ENCODE results near the gene SBNO2.

SBNO2 gene

DNA sequence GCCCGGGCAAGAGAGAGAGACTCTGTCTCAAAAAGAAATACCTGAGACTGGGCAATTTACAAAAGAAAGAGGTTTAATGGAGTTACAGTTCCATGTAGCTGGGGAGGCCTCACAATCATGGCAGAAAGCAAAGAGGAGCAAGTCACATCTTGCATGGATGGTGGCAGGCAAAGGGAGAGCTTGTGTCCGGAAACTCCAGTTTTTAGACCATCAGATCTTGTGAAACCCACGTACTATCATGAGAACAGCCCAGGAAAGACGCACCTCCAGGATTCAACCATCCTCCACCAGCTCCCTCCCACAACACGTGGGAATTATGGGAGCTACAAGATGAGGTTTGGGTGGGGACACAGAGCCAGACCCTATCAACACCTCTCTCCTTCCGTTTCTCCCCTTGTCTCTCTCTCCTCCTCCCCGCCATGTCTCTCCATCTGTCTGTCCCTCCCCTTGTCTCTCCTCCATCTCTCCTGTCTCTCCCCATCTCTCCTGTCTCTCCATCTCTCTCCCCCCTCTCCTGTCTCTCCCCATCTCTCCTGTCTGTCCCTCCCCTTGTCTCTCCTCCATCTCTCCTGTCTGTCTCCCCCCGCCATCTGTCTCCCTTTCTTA is 88.9 kb downstream of the SBNO2 start:
- DNase-seq: no peak

DNA sequence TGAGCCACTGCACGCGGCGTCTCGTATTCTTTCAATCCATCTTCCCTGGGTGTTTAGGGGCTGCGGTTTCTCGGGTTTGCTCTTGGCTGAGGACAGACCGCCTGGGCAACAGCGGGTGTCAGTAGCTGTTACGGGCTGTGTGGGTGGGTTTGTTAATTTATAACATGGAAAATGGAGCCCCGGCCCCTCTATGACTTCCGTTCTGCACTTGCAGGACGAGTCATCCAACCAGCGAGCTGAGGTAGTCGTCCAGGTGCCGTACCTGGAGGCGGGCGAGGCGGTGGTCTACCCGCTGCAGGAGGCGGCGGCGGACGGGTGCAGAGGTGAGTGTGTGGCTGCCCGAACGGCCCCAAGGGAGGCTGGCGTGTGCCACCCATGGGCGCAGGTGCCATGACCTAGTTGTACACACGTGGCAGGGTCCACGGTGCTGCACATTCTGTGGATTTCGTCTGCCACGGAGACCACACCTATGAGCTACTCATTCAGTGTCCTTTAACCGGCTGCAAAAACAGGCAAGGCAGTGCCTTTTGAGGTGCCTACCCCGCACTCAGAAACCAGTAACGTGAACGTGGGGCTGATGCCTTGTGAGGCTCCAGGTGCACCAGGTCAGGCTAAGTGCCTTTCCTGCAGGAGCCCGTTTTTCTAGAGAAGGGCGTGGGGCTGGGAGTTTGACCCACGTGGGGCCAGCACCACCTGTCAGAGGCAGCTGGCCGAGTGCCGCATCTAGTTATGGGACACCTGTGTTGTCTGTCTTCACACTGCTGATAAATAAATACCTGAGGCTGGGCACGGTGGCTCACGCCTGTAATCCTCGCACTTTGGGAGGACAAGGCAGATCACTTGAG is 89.8 kb downstream of the SBNO2 start:
- no peak for DNase-seq

DNA sequence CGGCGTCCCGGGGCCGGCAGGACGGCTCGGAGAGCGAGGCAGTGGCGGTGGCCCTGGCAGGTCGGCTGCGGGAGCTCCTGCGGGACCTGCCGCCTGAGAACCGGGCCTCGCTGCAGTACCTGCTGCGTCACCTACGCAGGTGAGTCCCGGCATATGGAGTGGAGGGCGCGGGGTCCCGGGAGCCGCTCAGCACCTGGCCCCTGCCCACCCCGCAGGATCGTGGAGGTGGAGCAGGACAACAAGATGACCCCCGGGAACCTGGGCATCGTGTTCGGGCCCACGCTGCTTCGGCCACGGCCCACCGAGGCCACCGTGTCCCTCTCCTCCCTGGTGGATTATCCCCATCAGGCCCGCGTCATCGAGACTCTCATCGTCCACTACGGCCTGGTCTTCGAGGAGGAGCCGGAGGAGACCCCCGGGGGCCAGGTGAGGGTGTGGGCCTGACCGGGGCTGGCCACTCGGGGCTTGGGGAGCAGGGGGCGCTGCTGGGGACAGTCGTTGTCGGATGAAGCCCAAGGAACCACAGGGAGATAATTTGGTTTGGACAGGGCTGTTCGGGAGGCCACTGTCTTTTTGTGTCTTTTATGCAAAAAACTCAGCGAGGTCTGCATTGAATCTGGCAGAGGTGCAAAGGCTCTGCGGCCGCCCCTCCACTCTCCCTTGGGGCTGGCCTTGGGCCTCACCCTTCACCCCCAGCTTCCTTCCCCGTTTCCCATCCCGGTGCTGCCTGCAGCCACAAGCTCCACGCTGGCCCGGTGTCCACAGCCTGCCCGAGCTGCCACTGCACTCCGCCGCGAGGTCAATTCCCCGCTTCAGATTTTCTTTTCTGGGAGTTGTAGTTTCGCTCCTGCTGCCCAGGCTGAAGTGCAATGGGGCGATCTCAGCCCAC is 90.9 kb downstream of the SBNO2 start:
- no peak for DNase-seq

DNA sequence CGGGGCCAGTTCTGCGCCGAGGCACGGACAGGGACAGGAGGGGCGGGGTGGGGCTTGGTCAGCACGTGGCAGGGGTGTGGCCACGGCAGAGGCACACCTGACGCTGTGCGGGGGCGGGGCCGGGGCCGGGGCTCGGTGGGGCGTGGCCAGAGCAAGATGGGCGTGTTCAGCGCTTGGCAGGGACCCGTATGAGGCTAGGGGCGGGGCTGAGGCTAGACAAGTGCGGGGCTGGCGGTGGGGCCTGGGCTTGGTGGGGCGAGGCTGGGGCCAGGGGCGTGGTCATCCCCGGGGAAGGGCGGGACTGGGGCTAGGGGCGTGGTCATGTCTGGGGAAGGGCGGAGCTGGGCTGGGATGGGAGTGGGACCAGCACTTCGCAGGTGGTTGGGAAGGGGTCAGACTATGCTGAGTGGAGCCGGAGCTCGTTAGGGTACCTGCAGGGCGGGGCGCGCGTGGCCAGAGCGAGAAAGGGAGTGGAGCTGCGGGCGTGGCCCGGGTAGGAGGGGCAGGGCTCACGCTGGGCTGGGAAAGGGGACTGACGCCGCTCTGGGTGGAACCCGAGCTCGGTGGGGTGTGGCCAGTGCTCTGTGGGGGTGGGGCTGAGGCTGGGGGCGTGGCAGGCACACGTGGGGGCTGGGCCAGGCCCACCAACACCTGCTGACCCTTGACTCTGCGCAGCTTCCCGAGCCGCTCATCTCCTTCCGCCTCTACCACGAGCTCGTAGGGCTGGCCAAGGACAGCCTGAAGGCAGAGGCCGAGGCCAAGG is 91.7 kb downstream of the SBNO2 start:
- DNase-seq: peak; percentile 92

DNA sequence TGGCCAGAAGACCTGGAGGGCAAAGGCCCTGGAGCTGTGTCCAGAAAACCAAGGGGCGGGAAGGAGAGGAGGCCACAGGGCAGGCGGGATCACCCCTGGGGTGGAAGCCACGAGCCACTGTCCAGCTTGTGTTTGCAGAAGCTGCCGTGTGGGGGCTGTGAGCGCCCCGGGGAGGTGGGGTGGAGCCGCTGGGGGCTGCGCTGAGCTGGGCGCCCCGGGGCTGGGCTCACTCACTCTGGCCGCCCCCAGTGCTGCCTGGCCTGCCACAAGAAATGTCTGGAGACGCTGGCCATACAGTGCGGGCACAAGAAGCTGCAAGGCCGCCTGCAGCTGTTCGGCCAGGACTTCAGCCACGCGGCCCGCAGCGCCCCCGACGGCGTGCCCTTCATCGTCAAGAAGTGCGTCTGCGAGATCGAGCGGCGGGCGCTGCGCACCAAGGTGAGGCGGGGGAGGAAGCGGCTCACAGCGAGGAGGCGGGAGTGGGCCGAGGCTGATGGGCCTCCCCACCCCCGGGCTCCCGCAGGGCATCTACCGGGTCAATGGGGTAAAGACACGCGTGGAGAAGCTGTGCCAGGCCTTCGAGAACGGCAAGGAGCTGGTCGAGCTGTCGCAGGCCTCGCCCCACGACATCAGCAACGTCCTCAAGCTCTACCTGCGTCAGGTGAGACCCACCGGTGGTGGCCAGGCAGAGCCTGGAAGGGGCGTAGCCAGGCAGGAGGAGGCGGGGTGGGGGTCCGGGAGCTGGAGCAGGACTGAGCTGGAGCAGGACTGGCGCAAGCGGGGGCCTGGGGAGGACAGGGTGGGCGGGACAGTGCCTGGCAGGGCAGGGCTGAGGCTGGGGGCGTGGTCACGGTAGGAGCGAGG is 92.5 kb downstream of the SBNO2 start:
- no peak for DNase-seq

DNA sequence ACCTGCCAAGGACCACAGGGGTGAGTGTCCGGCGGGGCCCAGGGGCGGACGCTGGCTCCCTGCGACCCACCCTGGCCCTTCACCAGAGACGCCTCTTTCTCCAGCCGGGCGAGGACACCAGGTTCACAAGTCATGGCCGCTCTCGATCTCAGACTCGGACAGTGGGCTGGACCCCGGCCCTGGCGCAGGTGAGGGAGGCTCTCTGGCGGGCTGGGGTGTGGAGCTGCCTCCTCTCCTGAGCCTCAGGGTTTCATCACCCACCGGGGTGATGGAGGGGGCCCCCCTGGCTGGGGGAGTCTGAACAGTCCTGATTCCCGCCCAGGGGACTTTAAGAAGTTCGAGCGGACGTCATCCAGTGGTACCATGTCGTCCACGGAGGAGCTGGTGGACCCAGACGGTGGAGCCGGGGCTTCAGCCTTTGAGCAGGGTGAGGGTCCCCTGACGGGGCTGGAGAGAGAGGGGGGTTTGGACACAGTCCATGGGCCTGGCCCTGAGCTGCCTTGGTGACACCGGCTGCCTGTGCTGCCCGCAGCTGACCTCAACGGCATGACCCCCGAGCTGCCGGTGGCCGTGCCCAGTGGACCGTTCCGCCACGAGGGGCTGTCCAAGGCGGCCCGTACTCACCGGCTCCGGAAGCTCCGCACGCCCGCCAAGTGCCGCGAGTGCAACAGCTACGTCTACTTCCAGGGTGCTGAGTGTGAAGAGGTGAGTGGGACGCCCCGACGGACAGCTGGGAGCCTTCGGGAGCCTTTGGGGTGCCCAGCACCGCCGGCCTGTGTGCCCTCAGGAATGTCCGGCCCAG is 93.5 kb downstream of the SBNO2 start:
- no peak for DNase-seq

DNA sequence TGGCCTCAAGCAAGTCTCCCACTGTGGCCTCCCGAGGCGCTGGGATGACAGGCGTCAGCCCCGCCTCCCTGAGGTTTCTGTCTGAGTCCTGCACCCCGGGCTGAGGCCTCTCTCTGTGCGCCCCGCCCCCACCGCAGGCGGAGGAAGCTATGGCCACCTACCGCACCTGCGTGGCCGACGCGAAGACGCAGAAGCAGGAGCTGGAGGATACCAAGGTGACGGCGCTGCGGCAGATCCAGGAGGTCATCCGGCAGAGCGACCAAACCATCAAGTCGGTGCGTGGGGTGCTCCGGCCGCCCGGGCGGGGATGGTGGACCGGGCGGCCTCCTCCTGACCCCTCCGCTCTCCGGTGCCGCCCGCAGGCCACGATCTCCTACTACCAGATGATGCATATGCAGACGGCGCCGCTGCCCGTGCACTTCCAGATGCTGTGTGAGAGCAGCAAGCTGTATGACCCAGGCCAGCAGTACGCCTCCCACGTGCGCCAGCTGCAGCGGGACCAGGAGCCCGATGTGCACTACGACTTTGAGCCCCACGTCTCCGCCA is 94.4 kb downstream of the SBNO2 start:
- no peak for DNase-seq

DNA sequence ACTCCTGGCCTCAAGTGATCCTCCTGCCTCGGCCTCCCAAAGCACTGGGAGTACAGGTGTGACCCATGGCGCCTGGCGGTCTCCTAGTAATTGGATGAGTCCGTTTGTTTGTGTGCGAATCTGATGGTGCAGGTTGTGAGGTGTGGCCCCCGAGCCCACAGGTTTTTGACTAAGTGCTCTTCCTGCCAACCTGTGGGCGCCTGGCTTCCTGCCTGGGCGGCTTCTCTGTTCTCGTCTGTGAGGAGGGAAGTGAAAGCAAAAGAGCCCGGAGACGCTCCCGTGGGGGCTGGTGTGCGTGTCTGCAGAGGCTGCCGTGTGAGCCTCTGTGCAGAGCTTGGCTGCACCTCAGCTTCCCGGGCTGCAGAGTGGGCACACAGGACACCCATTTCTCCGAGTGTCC is 97.1 kb downstream of the SBNO2 start:
- peak; percentile 84 for DNase-seq

DNA sequence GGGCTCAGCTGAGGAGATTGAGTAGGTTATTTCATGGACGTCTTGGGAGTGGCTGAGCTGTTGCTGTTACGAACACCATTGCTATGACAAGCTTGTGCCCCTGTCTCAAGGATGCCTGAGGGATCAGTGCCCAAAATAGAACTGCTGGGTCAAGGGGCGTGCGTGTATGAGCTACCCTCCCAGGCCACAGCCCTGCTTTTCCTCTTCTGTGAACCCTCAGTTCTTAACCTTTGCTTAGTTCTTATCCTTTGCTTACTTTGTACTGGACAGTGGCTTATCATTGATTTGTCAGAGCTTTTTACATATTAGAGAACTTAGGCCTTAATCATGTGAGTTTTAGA is 98.1 kb downstream of the SBNO2 start:
- no peak for DNase-seq

DNA sequence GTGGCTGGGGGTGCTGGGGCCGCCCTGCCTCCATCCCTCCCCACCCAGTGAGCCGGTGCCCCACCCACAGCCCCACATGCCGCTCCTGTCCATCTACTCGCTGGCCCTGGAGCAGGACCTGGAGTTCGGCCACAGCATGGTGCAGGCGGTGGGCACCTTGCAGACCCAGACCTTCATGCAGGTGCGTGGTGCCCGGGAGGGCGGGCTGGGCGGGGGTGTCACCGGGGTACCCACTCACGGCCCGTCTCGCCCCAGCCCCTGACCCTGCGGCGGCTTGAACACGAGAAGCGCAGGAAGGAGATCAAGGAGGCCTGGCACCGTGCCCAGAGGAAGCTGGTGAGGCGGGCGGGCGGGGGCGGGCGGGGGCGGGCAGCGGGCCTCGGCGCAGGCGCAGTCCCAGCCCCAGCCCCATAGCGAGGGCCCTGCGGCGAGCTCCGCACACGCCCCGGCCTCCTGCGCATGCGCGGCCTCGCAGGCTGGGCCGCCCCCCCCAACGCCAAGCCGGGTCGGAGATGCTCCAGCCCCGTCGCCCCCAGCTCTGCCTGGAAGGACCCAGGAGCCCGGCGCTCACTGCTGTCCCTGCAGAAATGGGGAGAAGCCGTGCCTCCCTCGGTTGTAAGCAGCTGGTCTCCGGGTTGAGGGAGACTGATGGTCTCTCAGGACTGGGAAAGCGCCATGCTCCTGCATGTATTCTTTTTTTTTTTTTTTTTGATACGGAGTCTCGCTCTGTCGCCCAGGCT is 99.4 kb downstream of the SBNO2 start:
- DNase-seq: peak; percentile 97

DNA sequence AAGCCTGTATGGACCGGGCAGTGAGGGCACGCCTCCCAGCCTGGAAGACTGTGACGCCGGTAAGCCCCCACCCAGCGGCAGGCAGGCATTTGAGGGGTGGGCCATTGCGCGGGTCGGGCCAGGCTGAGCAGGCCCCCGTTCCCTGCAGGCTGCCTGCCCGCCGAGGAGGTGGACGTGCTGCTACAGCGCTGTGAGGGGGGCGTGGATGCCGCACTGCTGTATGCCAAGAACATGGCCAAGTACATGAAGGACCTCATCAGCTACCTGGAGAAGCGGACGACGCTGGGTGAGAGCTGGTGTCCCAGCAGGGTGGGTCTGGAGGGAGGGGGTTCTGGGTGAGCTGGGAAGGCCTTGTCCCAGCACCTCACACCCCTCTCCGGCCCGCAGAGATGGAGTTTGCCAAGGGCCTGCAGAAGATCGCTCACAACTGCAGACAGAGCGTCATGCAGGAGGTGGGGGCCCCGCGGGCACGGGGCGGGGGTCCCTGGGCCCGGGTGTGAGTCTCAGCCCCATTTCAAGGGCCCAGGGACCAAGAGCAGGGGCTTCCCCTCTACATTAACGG is 100.0 kb downstream of the SBNO2 start:
- DNase-seq: no peak

DNA sequence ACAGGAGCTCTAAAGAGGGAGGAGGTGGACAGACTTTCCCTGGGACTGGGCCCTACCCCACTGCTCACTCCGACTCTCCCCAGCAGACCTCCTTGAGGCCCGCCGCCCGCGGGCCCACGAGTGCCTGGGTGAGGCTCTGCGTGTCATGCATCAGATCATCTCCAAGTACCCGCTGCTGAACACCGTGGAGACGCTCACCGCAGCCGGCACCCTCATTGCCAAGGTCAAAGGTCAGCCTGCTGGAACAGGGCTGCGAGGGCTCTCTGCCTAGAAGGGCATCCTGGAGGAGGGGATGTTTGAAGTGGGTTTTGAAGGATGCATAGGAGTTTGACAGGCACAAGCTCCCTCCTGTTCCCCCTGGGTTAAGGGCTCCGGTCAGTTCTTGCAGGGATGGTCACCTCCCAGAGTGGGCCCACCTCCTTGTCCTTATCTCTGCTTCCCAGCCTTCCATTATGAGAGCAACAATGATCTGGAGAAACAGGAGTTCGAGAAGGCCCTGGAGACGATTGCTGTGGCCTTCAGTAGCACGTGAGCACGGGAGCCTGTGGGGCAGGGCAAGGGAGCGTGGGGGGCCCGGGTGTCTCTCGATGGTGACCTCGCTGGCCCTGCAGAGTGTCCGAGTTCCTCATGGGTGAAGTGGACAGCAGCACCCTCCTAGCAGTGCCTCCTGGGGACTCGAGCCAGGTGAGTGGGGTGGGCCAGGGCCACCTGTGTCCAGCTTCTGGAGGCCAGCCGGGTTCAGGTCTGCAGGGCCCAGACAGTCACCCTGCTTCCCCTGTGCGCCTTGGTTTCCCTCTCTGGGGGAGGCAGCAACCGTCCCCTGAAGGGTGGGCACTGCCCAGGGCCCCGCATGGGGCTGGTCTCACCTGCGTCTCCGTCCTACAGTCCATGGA is 100.8 kb downstream of the SBNO2 start:
- no peak for DNase-seq

DNA sequence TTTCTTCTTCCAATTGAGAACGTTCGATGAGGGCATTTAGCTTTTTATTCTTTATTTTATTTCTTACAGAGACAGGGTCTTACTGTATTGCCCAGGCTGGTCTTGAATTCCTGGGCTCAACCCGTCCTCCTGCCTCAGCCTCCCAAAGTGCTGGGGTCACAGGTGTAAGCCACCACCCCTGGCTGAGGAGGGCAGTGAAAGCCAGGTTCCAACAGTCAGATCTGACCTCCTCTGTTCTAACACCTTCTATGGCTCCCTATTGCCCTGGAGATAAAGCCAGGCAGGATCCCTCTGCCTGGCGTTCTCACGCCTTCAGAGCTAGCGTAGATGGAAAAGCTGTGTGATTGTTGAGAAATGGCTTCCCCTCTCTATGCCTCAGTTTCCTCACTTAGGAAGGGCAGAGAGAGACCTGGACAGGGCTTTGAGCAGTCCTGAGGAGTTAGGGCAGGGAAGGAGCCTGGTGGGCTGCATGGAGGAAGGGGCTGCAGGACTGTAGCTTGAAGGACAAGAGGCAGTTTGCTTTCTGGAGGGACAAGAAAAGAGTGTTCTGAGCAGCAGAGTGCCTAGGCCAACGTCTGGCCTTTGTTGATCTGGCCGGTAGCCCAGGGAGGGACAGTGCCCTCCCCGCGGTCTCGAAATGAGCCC is 101.6 kb downstream of the SBNO2 start:
- DNase-seq: no peak

DNA sequence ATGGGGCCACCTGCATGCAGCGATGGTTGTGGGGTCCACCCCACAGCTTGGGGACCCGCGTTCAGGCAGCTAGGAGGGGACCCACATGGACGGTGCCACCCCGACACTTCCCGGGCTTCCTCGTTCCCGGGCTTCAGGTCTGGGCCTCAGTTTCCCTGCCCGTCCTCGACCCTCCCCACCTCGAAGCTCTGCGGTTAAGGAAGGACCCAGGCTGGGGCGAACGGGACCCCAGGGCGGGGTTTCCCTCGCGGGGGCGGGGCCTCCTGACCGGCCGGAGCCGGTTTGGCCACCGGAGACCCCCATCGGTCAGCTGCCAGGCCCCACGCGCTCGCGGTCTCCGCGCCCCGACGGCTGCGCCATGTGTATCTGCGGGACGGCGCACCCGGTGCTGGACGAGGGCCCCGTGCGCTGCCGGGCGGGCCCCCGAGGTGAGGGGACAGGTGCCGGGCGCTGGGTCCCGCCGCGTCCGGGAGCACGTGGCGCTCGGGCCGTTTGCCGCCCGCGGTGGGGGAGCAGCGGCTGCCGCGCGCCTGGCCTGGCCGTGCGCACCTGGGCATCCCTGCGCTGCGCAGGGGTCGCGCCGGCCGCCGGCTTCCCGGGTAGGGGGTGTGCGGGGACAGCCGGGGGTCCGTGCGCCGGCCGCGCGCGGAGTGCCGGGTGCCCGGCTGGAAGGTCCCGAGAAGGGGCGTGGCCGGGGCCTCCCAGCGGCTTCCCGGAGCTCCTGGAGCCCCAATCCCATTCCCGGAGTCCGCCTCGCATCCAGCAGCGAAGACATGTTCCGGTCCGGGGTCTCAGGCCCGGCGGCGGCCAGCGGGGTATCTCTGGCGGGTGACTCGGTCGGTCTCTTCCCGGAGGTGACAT is 102.9 kb downstream of the SBNO2 start:
- DNase-seq: no peak

DNA sequence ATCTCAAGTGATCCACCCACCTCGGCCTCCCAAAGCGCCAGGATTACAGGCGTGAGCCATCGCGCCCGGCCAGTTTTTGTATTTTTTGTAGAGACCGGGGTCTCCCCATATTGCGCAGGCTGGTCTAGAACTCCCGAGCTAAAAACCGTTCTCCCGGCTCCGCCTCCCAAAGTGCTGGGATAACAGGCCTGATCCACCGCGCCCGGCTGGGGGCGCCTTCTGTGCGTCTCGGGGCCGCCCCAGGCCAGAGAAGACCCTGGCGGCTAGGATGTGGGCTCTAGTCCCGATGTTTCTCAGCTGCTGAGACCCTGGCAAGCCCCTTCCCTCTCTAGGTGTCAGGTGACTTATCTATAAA is 103.5 kb downstream of the SBNO2 start:
- DNase-seq: no peak

DNA sequence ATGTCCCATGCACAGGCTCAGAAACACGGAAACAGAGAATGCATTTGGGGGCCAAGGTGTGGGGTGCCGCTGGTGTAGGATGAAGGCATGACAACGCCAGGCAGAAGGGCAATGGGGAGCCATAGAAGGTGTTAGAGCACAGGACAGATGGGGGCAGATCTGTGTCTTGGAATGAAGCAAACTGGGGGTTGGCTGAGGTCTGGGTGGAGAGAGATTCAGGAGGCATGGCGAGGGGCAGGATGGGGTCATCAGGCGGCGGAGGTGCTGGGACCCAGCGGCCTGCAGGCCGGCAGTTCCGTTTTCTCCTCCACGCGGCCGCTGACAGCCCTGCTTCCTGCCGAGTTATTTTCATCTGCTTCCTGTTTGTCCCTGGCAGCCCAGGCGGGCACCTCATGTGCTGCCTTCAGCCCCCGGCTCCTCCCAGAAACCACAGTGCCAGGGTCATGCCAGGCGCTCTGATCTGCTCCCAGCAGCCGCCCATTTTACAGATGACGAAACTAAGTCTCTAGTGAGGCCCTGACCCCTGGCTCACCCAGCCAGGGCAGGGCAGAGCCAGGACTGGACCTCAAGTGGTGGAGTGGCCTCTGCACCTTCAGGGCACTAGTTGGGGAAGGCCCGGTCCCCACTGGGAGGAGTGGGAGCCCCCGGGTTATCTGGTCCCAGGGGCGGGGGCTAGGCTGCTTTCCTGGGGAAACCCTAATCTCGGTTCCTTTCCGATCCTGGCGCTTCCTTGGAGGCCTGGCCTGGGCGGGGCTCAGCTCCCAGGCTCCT is 104.9 kb downstream of the SBNO2 start:
- DNase-seq: peak; percentile 97

Measured in hematopoietic multipotent progenitor cell treated with erythropoietin and hydrocortisone succinate and interleukin-3 and kit ligand, for 4 days (in vitro differentiated cells).